GM12878 (cell line): Measurements from ENCODE around the gene KIAA1328. TPM values are rescaled to one million over a fixed set of nuclear protein-coding genes. Genes with fewer than 3 reads are reported as not detected.

ENCODE experiments used
- ATF2 ChIP-seq: IDR thresholded peaks from 2 replicates; pipeline ENCODE4 v1.6.1; 2012; ENCODE audit warnings: low read length, inconsistent platforms
- CHD1 ChIP-seq: IDR thresholded peaks from 2 replicates; pipeline ENCODE4 v1.6.1; 2012; ENCODE audit warnings: low read depth, low read length, improper control_type of control experiment
- CREB1 ChIP-seq: IDR thresholded peaks from 2 replicates; pipeline ENCODE4 v1.6.1; 2012; ENCODE audit warnings: low read depth, mild to moderate bottlenecking, inconsistent platforms
- CUX1 ChIP-seq: IDR thresholded peaks from 2 replicates; pipeline ENCODE4 v1.6.1; 2012; ENCODE audit warnings: improper control_type of control experiment, low read depth, low read length; ENCODE audit not compliant: insufficient replicate concordance
- EGR1 ChIP-seq, 2 experiments: IDR thresholded peaks; 1 replicate in 1 of 2; 2 replicates in 1 of 2; pipeline ENCODE4 v1.6.1; 2011 to 2012; ENCODE audit warnings: low read depth in 2 of 2, low read length in 2 of 2, borderline replicate concordance in 1 of 2, mild to moderate bottlenecking in 1 of 2, moderate library complexity in 1 of 2
- HCFC1 ChIP-seq: fragments of 150-350 bp; IDR thresholded peaks from 2 replicates; pipeline ENCODE4 v1.6.1; 2014; ENCODE audit warnings: low read length
- IRF3 ChIP-seq: fragments of 450-650 bp; IDR thresholded peaks from 2 replicates; pipeline ENCODE4 v1.6.1; 2014; ENCODE audit warnings: mild to moderate bottlenecking
- NFIC ChIP-seq: IDR thresholded peaks from 2 replicates; pipeline ENCODE4 v1.6.1; 2012; ENCODE audit warnings: low read depth, mild to moderate bottlenecking, inconsistent platforms, low read length, moderate library complexity
- NR2F1 ChIP-seq: fragments of 450-650 bp; conservative IDR thresholded peaks from 2 replicates; pipeline ENCODE4 v1.6.1; 2017; ENCODE audit warnings: mild to moderate bottlenecking
- PAX8 ChIP-seq: fragments of 450-650 bp; IDR thresholded peaks from 2 replicates; pipeline ENCODE4 v1.6.1; 2017; ENCODE audit warnings: mild to moderate bottlenecking, moderate library complexity
- POLR2AphosphoS2 ChIP-seq: IDR thresholded peaks from 2 replicates; pipeline ENCODE4 v1.6.1; 2011; ENCODE audit warnings: low read depth, mild to moderate bottlenecking, low read length, improper control_type of control experiment, moderate library complexity
- RBBP5 ChIP-seq: fragments of 200-600 bp; sonication (generic); conservative IDR thresholded peaks from 2 replicates; pipeline ENCODE4 v1.6.1; 2016
- RCOR1 ChIP-seq: conservative IDR thresholded peaks from 2 replicates; pipeline ENCODE4 v1.6.1; 2012; ENCODE audit warnings: low read depth, low read length, improper control_type of control experiment
- TAF1 ChIP-seq: IDR thresholded peaks from 2 replicates; pipeline ENCODE4 v1.6.1; 2011; ENCODE audit warnings: mild to moderate bottlenecking, low read depth, low read length, borderline replicate concordance
- TCF12 ChIP-seq: IDR thresholded peaks from 2 replicates; pipeline ENCODE4 v1.6.1; 2011; ENCODE audit warnings: low read depth, mild to moderate bottlenecking, low read length
- USF2 ChIP-seq: IDR thresholded peaks from 2 replicates; pipeline ENCODE4 v1.6.1; 2011; ENCODE audit warnings: low read depth, low read length, improper control_type of control experiment, borderline replicate concordance
- WRNIP1 ChIP-seq: IDR thresholded peaks from 2 replicates; pipeline ENCODE4 v1.6.1; 2011; ENCODE audit warnings: low read depth, low read length, improper control_type of control experiment, borderline replicate concordance
- ZBED1 ChIP-seq: IDR thresholded peaks from 2 replicates; pipeline ENCODE4 v1.6.1; 2016; ENCODE audit warnings: borderline replicate concordance
- polyA plus RNA-seq, 11 experiments: library from polyadenylated mRNA; depleted of rRNA in 4 of 11; unstranded in 6 of 11; stranded (reverse) in 5 of 11; fragments of >200 nt; fragmentation: Nextera tagmentation in 4 of 11; fragmentation: Illumina TruSeq in 1 of 11; extraction: Ambion mirVana in 4 of 11; extraction: Trizol in 1 of 11; gene quantifications; 1 replicate in 1 of 11; 2 replicates in 10 of 11; pipeline versions ENCODE4 v1.2.1 to v1.2.3, GENCODE V29; 2011 to 2016; ENCODE audit warnings: inconsistent platforms in 2 of 11, missing spikeins in 2 of 11, low read depth in 1 of 11
- total RNA-seq, 4 experiments: library from RNA; depleted of rRNA in 3 of 4; stranded (reverse); fragments of >200 nt in 3 of 4; fragmentation: Illumina TruSeq in 1 of 4; extraction: Trizol in 1 of 4; gene quantifications; 2 replicates each; pipeline versions ENCODE4 v1.2.1 to v1.2.3, GENCODE V29; 2013 to 2021
- TF ChIP-seq, protein P1 (sequence below): fragments of 450-650 bp; formaldehyde crosslinking; IDR thresholded peaks from 2 replicates; pipeline ENCODE4 v1.4.0; 2022; ENCODE audit warnings: mild to moderate bottlenecking, moderate library complexity

The KIAA1328 gene
- total and polyA plus RNA-seq, 10 of the 15 experiments (the other 5 are each of a cell fraction or from before 2014, with no cell fraction given) = 3.1 to 7.1 (median 4.6) TPM

GRCh38 chr18:36828630-36829361 is at the start of gene KIAA1328, which contains the start of gene TPGS2 (continued):
- no peak for TF ChIP-seq POLR2AphosphoS2
- no peak for TF ChIP-seq CUX1
- peak; percentile 33; the same call in 1 of the 2 replicates for TF ChIP-seq TAF1
- 0 out of 2 replicates have a peak, but pooled peaks have one; percentile 36 for TF ChIP-seq IRF3
- peak in 1 of 2 experiments; percentile 76; a peak in 2 of 3 replicates for TF ChIP-seq EGR1 (IDR thresholded peaks at IDR 0.05; ENCODE audit: borderline replicate concordance in 1 of 2, low read depth in 2 of 2, low read length in 2 of 2)
- TF ChIP-seq PAX8 = no peak
- TF ChIP-seq NFIC = no peak
- TF ChIP-seq CHD1 = no peak
- TF ChIP-seq RBBP5 = no peak
- TF ChIP-seq CREB1 = peak; percentile 85
- peak; percentile 70 for TF ChIP-seq NR2F1
- TF ChIP-seq USF2 = no peak
- no peak for TF ChIP-seq WRNIP1
- TF ChIP-seq, protein P1, sequence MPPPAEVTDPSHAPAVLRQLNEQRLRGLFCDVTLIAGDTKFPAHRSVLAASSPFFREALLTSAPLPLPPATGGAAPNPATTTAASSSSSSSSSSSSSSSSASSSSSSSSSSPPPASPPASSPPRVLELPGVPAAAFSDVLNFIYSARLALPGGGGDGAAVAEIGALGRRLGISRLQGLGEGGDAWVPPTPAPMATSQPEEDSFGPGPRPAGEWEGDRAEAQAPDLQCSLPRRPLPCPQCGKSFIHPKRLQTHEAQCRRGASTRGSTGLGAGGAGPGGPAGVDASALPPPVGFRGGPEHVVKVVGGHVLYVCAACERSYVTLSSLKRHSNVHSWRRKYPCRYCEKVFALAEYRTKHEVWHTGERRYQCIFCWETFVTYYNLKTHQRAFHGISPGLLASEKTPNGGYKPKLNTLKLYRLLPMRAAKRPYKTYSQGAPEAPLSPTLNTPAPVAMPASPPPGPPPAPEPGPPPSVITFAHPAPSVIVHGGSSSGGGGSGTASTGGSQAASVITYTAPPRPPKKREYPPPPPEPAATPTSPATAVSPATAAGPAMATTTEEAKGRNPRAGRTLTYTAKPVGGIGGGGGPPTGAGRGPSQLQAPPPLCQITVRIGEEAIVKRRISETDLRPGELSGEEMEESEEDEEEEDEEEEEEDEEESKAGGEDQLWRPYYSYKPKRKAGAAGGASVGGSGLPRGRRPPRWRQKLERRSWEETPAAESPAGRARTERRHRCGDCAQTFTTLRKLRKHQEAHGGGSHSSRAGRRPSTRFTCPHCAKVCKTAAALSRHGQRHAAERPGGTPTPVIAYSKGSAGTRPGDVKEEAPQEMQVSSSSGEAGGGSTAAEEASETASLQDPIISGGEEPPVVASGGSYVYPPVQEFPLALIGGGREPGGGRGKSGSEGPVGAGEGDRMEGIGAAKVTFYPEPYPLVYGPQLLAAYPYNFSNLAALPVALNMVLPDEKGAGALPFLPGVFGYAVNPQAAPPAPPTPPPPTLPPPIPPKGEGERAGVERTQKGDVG (CRISPR knock-in tag) = no peak
- peak; percentile 80 for TF ChIP-seq HCFC1
- no peak for TF ChIP-seq ZBED1
- TF ChIP-seq TCF12 = no peak
- TF ChIP-seq ATF2 = no peak
- TF ChIP-seq RCOR1 = no peak
